KMS-11 (cell line): ENCODE measurements around the gene ARHGDIG.
"Not testable (repeated sequence)": the region's sequence is repeated elsewhere in the genome, so short reads cannot be mapped to it uniquely, and the experiment has no call there.

Source experiments
- H2AFZ ChIP-seq: fragments of 200-600 bp; sonication (generic); 2 replicates; pipeline ENCODE4 v1.6.1; 2016; ENCODE audit warnings: antibody characterized with exemption, mixed run types, low read depth
- H3K27ac ChIP-seq: fragments of 200-600 bp; sonication (generic); 2 replicates; pipeline ENCODE4 v1.6.1; 2016; ENCODE audit warnings: mild to moderate bottlenecking, mixed run types
- H3K27me3 ChIP-seq: fragments of 200-600 bp; sonication (generic); 2 replicates; pipeline ENCODE4 v1.6.1; 2017; ENCODE audit warnings: mild to moderate bottlenecking, low read depth, mixed run types, moderate library complexity; ENCODE audit not compliant: insufficient read depth
- H3K36me3 ChIP-seq: fragments of 200-600 bp; sonication (generic); 2 replicates; pipeline ENCODE4 v1.6.1; 2017; ENCODE audit warnings: mild to moderate bottlenecking, mixed run types; ENCODE audit not compliant: insufficient read depth
- H3K4me1 ChIP-seq: fragments of 200-600 bp; sonication (generic); 2 replicates; pipeline ENCODE4 v1.6.1; 2016; ENCODE audit warnings: mild to moderate bottlenecking, low read depth, mixed run types; ENCODE audit not compliant: poor library complexity, severe bottlenecking
- H3K4me2 ChIP-seq: fragments of 200-600 bp; sonication (generic); 2 replicates; pipeline ENCODE4 v1.7.0; 2016; ENCODE audit warnings: mild to moderate bottlenecking, mixed run types
- H3K4me3 ChIP-seq: fragments of 200-600 bp; sonication (generic); IDR thresholded peaks from 2 replicates; pipeline ENCODE4 v1.6.1; 2017; ENCODE audit warnings: low read depth, low read length, mixed read lengths; ENCODE audit not compliant: insufficient read depth
- H3K79me2 ChIP-seq: fragments of 200-600 bp; sonication (generic); 2 replicates; pipeline ENCODE4 v1.6.1; 2016; ENCODE audit warnings: low read depth, mixed run types; ENCODE audit not compliant: insufficient read depth
- H3K9ac ChIP-seq: fragments of 200-600 bp; sonication (generic); 2 replicates; pipeline ENCODE4 v1.6.1; 2016; ENCODE audit warnings: mild to moderate bottlenecking, mixed run types
- H4K20me1 ChIP-seq: fragments of 200-600 bp; sonication (generic); 2 replicates; pipeline ENCODE4 v1.6.1; 2016; ENCODE audit warnings: mild to moderate bottlenecking, mixed run types; ENCODE audit not compliant: insufficient read depth
- TF ChIP-seq, protein P1 (sequence below): fragments of 200-600 bp; sonication (generic); conservative IDR thresholded peaks from 2 replicates; pipeline ENCODE4 v1.6.1; 2017; ENCODE audit warnings: low read depth, mild to moderate bottlenecking, antibody characterized with exemption, low read length, moderate library complexity, mixed read lengths

The ARHGDIG gene

DNA sequence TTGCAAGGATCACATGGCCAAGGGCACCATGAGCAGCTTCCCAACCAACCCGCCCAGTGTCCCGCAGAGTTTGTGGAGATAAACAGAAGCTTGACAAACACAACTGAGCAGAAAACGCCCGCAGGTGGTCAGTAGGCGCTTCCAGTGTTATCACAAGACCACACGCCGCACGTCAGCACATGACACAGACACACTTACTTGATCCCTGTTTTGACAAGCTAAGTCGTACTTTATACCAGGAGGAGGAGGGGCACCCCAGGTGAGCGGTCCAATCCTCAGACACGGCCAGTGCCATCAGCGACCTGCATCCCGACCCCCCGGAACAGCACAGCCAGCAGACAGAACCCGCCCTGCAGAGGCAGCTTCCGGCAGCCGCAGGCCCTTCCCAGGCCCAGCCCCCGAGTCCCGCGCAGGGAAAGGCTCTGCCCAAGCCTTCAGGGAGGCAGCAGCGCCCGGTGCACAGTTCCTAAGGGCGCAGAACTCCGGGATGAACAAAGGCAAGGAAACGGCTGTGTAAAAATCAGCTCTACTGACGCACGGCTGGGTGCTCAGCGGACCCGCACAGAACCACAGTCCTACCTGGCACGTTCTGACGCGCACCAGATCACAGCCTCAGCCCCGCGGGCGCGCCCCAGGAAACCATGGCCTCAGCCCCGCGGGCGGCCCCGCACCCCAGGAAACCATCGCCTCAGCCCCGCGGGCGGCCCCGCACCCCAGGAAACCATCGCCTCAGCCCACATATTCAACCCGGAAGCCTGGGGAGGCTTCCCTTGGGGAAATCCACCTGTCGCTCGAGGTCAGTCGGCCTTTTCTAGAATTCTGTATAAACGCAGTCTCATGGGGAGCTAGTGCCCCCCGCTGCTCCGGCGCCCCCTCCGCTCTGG, 44.3 kb downstream of the ARHGDIG start:
- Histone ChIP-seq H2AFZ (no peak overlapping the region), H4K20me1 (no peaks in the 10 kb centered on the region), H3K36me3 (no peaks in the 10 kb centered on the region), H3K9ac (no peak overlapping the region), H3K4me1 (no peaks in the 10 kb centered on the region), H3K27ac (no peak overlapping the region), H3K79me2 (peaks cover 19% of the 10 kb centered on the region; the same call in 1 of the 2 replicates), H3K4me3 (no peak overlapping the region), H3K27me3 (no peaks in the 10 kb centered on the region), H3K4me2 (no peak overlapping the region)
- TF ChIP-seq, protein P1, sequence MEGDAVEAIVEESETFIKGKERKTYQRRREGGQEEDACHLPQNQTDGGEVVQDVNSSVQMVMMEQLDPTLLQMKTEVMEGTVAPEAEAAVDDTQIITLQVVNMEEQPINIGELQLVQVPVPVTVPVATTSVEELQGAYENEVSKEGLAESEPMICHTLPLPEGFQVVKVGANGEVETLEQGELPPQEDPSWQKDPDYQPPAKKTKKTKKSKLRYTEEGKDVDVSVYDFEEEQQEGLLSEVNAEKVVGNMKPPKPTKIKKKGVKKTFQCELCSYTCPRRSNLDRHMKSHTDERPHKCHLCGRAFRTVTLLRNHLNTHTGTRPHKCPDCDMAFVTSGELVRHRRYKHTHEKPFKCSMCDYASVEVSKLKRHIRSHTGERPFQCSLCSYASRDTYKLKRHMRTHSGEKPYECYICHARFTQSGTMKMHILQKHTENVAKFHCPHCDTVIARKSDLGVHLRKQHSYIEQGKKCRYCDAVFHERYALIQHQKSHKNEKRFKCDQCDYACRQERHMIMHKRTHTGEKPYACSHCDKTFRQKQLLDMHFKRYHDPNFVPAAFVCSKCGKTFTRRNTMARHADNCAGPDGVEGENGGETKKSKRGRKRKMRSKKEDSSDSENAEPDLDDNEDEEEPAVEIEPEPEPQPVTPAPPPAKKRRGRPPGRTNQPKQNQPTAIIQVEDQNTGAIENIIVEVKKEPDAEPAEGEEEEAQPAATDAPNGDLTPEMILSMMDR = no peak

DNA sequence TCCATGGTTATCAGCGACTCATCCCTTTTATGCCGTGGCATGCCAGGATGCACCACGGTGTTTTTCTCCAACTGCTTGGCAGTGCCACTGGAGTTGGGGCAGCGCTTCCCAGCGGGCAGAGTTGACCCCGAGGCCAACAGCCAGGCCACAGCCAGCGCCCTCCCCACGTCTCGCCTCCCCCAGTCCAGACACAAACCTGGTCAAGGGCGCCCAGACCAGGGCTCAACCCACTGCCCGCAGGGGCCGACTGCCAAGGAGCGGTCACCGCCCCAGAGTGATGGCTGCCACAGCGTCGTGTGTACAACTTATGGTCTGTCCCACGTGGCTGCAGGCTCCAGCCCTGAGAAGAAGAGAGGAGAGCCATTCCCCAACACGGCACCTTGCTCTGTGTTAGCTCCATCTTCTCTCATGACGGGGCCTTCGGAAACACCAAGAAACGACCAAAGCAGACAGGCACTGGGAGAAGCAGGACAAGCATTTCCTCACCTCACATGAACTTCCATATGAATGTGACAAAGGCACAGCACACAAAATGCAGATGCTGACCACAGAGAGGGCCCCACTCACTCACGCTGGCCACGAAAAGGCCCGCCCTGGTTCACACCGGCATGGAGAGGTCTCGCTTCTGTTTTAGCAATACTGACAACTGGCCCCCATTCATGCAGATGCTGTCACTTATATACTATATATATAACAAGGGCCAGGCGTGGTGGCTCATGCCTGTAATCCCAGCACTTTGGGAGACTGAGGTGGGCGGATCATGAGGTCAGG, 45.2 kb downstream of the ARHGDIG start:
- Histone ChIP-seq H3K27me3 (no peaks in the 10 kb centered on the region), H4K20me1 (no peaks in the 10 kb centered on the region), H3K4me1 (no peaks in the 10 kb centered on the region), H3K36me3 (no peaks in the 10 kb centered on the region), H3K4me2 (no peak overlapping the region), H3K79me2 (peaks cover 19% of the 10 kb centered on the region; the same call in 1 of the 2 replicates), H2AFZ (no peak overlapping the region), H3K4me3 (no peak overlapping the region), H3K27ac (no peak overlapping the region), H3K9ac (no peak overlapping the region)
- TF ChIP-seq, protein P1 = no peak

DNA sequence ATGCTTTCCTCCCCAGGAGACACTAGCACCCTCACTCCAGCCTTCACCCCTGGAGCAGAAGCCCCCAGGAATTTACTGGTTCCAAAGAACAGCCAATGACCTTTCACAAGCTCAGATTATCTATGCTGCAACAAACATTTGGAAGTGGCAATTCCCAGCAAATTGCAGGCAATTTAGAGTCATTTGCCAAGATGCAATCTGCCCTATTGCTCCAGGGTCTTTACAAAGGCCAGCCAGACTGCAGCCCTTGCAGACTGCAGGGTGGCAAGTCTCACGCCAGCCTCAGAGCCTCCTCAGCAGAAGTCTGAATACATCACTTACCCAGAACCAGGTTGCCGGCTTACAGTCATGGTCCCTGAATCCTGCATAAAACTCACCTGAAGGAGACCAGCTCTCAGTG, 50.4 kb downstream of the ARHGDIG start:
- no peaks in the 10 kb centered on the region for H4K20me1 ChIP-seq

DNA sequence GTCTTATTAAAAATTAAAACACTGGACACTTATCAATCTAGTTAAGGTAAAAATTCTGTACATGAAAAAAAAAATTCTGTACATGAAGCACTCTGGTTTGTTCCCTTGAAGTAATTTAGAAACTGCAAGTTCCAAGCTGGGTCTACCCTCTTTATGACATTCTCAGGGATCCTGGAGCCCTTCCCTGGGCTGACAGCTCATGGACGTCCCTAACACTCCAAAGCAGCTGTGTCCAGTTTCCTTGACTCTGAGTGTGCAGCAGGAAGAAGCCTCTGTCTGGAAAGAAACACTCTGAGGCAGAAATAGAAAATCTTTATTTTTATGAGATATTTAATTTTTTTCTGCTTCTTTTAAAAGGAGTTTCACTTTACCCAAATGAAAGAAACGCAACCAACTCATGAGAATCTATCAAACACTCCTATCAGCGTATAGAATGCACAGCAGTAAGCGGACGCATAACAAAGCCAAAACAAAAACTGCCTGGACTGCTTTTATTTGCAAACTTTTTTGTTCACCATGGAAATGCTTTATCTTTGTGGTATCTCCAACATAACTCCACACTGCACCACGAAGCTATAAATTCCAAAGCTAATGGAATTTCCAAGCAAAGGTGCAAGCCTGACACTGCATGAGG, 50.9 kb downstream of the ARHGDIG start:
- not testable (repeated sequence) for H3K36me3 ChIP-seq, H2AFZ ChIP-seq, H3K4me2 ChIP-seq, H3K27me3 ChIP-seq, H3K9ac ChIP-seq, H3K4me3 ChIP-seq, H3K4me1 ChIP-seq, H3K27ac ChIP-seq, H4K20me1 ChIP-seq
- H3K79me2 ChIP-seq = peaks cover 48% of the 10 kb centered on the region; the same call in 1 of the 2 replicates

More for the DNA sequence above, 50.4 kb downstream of the ARHGDIG start:
- H3K79me2 ChIP-seq = peaks cover 43% of the 10 kb centered on the region; the same call in 1 of the 2 replicates
- H3K36me3 ChIP-seq = no peaks in the 10 kb centered on the region
- no peak overlapping the region for H3K27ac ChIP-seq
- H2AFZ ChIP-seq = no peak overlapping the region
- H3K9ac ChIP-seq = no peak overlapping the region
- no peaks in the 10 kb centered on the region for H3K4me1 ChIP-seq
- no peak overlapping the region for H3K4me3 ChIP-seq
- H3K27me3 ChIP-seq = no peaks in the 10 kb centered on the region
- no peak overlapping the region for H3K4me2 ChIP-seq
- TF ChIP-seq, protein P1 = no peak
